DND-41 (cell line): ENCODE data around the gene XYLT1.

ENCODE experiments used
- ATAC-seq: fragments of 200-7000 bp; cut with Tn5 transposase; 3 replicates; pipeline ENCODE4 v1.9.1; 2021; ENCODE audit warnings: low read depth; ENCODE audit not compliant: insufficient read depth
- DNase-seq: peaks from one replicate; pipeline ENCODE4 v3.0.0-alpha.2; 2020
- H2AFZ ChIP-seq: 2 replicates; pipeline ENCODE4 v1.6.0; 2012; ENCODE audit warnings: low read depth, low read length
- H3K27ac ChIP-seq: 2 replicates; pipeline ENCODE4 v1.5.1; 2012; ENCODE audit warnings: low read length, inconsistent platforms
- H3K27me3 ChIP-seq: fragments of 200-600 bp; sonication (generic); 2 replicates; pipeline ENCODE4 v1.6.0; 2012; ENCODE audit warnings: low read length, mild to moderate bottlenecking, inconsistent platforms; ENCODE audit not compliant: insufficient read depth, poor library complexity
- H3K36me3 ChIP-seq: 2 replicates; pipeline ENCODE4 v1.5.1; 2012; ENCODE audit warnings: low read length, inconsistent platforms; ENCODE audit not compliant: insufficient read depth
- H3K4me1 ChIP-seq: 2 replicates; pipeline ENCODE4 v1.5.1; 2012; ENCODE audit warnings: mild to moderate bottlenecking, low read length; ENCODE audit not compliant: insufficient read depth
- H3K4me2 ChIP-seq: 2 replicates; pipeline ENCODE4 v1.6.0; 2012; ENCODE audit warnings: mild to moderate bottlenecking, moderate library complexity, low read length, inconsistent platforms; ENCODE audit not compliant: insufficient read depth
- H3K4me3 ChIP-seq, 2 experiments: fragments of 200-600 bp in 1 of 2; shearing (Covaris generic) in 1 of 2; 2 replicates each; pipeline ENCODE4 v1.5.1; 2012 to 2016; ENCODE audit warnings: inconsistent platforms in 2 of 2, low read length in 2 of 2, mild to moderate bottlenecking in 2 of 2, low read depth in 1 of 2, moderate library complexity in 1 of 2
- H3K79me2 ChIP-seq: 2 replicates; pipeline ENCODE4 v1.6.0; 2012; ENCODE audit warnings: low read length, inconsistent platforms; ENCODE audit not compliant: insufficient read depth
- H3K9ac ChIP-seq: 2 replicates; pipeline ENCODE4 v1.6.0; 2012; ENCODE audit warnings: low read depth, mild to moderate bottlenecking, inconsistent platforms, low read length, moderate library complexity
- H3K9me3 ChIP-seq: 2 replicates; pipeline ENCODE4 v1.5.1; 2012; ENCODE audit warnings: low read length, moderate library complexity, mild to moderate bottlenecking, inconsistent platforms; ENCODE audit not compliant: insufficient read depth, severe bottlenecking
- H4K20me1 ChIP-seq: 2 replicates; pipeline ENCODE4 v1.6.0; 2012; ENCODE audit warnings: low read length; ENCODE audit not compliant: insufficient read depth
- CTCF ChIP-seq: IDR thresholded peaks from 2 replicates; pipeline ENCODE4 v1.5.1; 2012; ENCODE audit warnings: borderline replicate concordance, low read length, moderate library complexity, mild to moderate bottlenecking; ENCODE audit not compliant: poor library complexity, severe bottlenecking; ENCODE audit errors: extremely low read depth
- EZH2 ChIP-seq: IDR thresholded peaks from 3 replicates; pipeline ENCODE4 v1.6.1; 2012; ENCODE audit warnings: borderline replicate concordance, low read depth, mild to moderate bottlenecking, moderate library complexity, low read length, inconsistent platforms; ENCODE audit not compliant: severe bottlenecking

XYLT1 gene

GRCh38 chr16:17373533-17373932 lies 97.2 kb downstream of the XYLT1 start:
- Histone ChIP-seq H3K4me1 (peaks cover 18% of the 10 kb centered on the region), H3K27ac (no peak overlapping the region), H3K9me3 (no peaks in the 10 kb centered on the region), H3K27me3 (peaks cover 2% of the 10 kb centered on the region), H3K4me3 (no peak overlapping the region), H3K4me2 (no peak overlapping the region), H4K20me1 (no peaks in the 10 kb centered on the region), H2AFZ (no peak overlapping the region), H3K9ac (no peak overlapping the region), H3K79me2 (no peaks in the 10 kb centered on the region), H3K36me3 (no peaks in the 10 kb centered on the region)
- DNase-seq (no peak), ATAC-seq (no peak)
- TF ChIP-seq EZH2 (no peak), CTCF (no peak)

- no peak overlapping the region for H3K27ac ChIP-seq
- no peaks in the 10 kb centered on the region for H3K27me3 ChIP-seq
- ATAC-seq (no peak), DNase-seq (no peak)
- TF ChIP-seq CTCF (no peak), EZH2 (no peak)
- H2AFZ ChIP-seq, result no peak overlapping the region
- H3K4me2 ChIP-seq, result no peak overlapping the region
- no peaks in the 10 kb centered on the region for H3K9me3 ChIP-seq
- H3K4me1 ChIP-seq, result peaks cover 18% of the 10 kb centered on the region
- no peaks in the 10 kb centered on the region for H3K36me3 ChIP-seq
- H3K4me3 ChIP-seq, result no peak overlapping the region
- no peaks in the 10 kb centered on the region for H4K20me1 ChIP-seq
- no peak overlapping the region for H3K9ac ChIP-seq
- no peaks in the 10 kb centered on the region for H3K79me2 ChIP-seq
Observed at GRCh38 chr16:17372386-17372785, 98.4 kb downstream of the XYLT1 start.

GRCh38 chr16:17371299-17371698 lies 99.5 kb downstream of the XYLT1 start:
- TF ChIP-seq EZH2 (no peak), CTCF (no peak)
- H3K27me3 ChIP-seq, result no peaks in the 10 kb centered on the region
- H4K20me1 ChIP-seq, result no peaks in the 10 kb centered on the region
- no peaks in the 10 kb centered on the region for H3K36me3 ChIP-seq
- H3K9ac ChIP-seq, result no peak overlapping the region
- no peak for DNase-seq
- peaks cover 18% of the 10 kb centered on the region for H3K4me1 ChIP-seq
- H3K4me3 ChIP-seq, result no peak overlapping the region
- H3K27ac ChIP-seq, result no peak overlapping the region
- H3K9me3 ChIP-seq, result no peaks in the 10 kb centered on the region
- no peak for ATAC-seq
- no peak overlapping the region for H2AFZ ChIP-seq
- no peaks in the 10 kb centered on the region for H3K79me2 ChIP-seq
- H3K4me2 ChIP-seq, result no peak overlapping the region

- ATAC-seq (no peak), DNase-seq (no peak)
- Histone ChIP-seq H3K4me2 (no peak overlapping the region), H3K79me2 (no peaks in the 10 kb centered on the region), H3K4me1 (peaks cover 18% of the 10 kb centered on the region), H3K4me3 (no peak overlapping the region), H3K36me3 (no peaks in the 10 kb centered on the region), H3K9ac (no peak overlapping the region), H2AFZ (no peak overlapping the region), H3K27me3 (no peaks in the 10 kb centered on the region), H4K20me1 (no peaks in the 10 kb centered on the region), H3K27ac (no peak overlapping the region), H3K9me3 (no peaks in the 10 kb centered on the region)
- TF ChIP-seq EZH2, result no peak
- no peak for TF ChIP-seq CTCF
Observed at GRCh38 chr16:17370731-17371285, 100.0 kb downstream of the XYLT1 start.
